ENCODE results near the gene PPM1L. TPM values are rescaled to one million over a fixed set of nuclear protein-coding genes. Genes with fewer than 3 reads are reported as not detected.

Gene PPM1L
- total and polyA plus RNA-seq, 2 of the 13 experiments (the other 11 are each of a cell fraction or from before 2014, with no cell fraction given): 0.22 to 1.4 TPM

DNA sequence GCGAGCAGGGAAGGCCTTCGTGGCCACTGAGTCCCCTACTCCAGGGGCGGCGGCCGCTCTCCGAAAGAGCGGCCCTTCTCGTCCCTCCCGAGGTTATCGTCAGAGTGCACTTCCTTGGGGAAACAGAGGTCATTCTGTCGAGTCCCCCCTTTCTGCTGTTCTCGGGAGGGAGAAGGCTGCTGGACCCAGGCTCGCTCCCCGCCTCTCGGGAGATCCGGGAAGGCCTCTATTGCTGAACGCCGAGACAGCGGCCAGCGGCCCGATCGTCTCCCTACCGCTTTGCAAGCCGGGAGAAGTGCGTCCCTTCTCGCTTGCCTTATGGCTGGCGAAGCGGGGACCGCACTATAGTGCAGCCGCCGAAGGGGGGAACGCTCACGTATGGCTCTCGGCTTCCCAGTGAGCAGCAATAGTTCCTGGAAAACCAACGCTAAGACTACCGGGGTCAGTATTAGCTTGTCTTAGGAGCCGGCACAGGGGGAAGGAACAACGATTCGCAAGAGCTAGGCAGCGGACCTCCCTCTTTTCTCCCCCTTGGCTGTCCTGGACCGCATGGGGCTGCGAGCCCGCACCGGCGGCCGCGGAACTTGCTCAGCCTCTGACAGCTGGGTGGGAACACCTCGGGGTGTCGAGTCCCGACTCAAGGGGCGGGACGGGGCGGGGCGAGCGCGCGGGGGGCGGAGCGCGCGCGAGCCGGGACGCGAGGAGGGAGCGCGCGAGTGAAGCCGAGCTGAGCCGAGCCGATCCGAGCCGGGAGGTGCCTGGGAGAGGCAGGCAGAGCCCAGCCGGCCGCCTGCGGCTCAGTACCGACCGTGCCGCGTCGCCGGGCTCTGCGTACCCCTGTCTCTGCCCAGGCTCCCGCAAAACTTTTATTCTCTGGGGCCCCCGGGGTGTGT, 930 bp upstream of the PPM1L start (continued):
- TF ChIP-seq CTCF (CRISPR knock-in tag; IDR thresholded peaks at IDR 0.05) (no peak), TSC22D2 (CRISPR knock-in tag; IDR thresholded peaks at IDR 0.05; ENCODE audit: borderline replicate concordance) (no peak), ZNF17 (CRISPR knock-in tag; IDR thresholded peaks at IDR 0.05) (no peak), TCF7L2 (IDR thresholded peaks at IDR 0.05; ENCODE audit: low read depth, low read length) (no peak), SNAPC2 (CRISPR knock-in tag; IDR thresholded peaks at IDR 0.05) (no peak), ZSCAN29 (CRISPR knock-in tag; conservative IDR thresholded peaks at IDR 0.05) (no peak; the same call in 1 of the 2 replicates), CENPT (CRISPR knock-in tag; IDR thresholded peaks at IDR 0.05; ENCODE audit: low read depth) (no peak), DR1 (CRISPR knock-in tag; IDR thresholded peaks at IDR 0.05) (peak; percentile 50; the same call in 1 of the 2 replicates), GATAD1 (CRISPR knock-in tag; IDR thresholded peaks at IDR 0.05) (no peak), NCOA1 (CRISPR knock-in tag; IDR thresholded peaks at IDR 0.05) (no peak), ZFP62 (CRISPR knock-in tag; IDR thresholded peaks at IDR 0.05) (no peak), CSRNP2 (CRISPR knock-in tag; conservative IDR thresholded peaks at IDR 0.05; ENCODE audit: low read depth) (no peak), ZNF292 (CRISPR knock-in tag; IDR thresholded peaks at IDR 0.05; ENCODE audit: borderline replicate concordance, low read depth) (no peak), ZNF546 (CRISPR knock-in tag; conservative IDR thresholded peaks at IDR 0.05) (no peak), ZNF550 (CRISPR knock-in tag; IDR thresholded peaks at IDR 0.05; ENCODE audit: borderline replicate concordance) (no peak), ATF7-NPFF (CRISPR knock-in tag; IDR thresholded peaks at IDR 0.05; ENCODE audit: low read depth) (no peak), ZSCAN12 (CRISPR knock-in tag; IDR thresholded peaks at IDR 0.05) (no peak)
- TF ChIP-seq, protein P1, sequence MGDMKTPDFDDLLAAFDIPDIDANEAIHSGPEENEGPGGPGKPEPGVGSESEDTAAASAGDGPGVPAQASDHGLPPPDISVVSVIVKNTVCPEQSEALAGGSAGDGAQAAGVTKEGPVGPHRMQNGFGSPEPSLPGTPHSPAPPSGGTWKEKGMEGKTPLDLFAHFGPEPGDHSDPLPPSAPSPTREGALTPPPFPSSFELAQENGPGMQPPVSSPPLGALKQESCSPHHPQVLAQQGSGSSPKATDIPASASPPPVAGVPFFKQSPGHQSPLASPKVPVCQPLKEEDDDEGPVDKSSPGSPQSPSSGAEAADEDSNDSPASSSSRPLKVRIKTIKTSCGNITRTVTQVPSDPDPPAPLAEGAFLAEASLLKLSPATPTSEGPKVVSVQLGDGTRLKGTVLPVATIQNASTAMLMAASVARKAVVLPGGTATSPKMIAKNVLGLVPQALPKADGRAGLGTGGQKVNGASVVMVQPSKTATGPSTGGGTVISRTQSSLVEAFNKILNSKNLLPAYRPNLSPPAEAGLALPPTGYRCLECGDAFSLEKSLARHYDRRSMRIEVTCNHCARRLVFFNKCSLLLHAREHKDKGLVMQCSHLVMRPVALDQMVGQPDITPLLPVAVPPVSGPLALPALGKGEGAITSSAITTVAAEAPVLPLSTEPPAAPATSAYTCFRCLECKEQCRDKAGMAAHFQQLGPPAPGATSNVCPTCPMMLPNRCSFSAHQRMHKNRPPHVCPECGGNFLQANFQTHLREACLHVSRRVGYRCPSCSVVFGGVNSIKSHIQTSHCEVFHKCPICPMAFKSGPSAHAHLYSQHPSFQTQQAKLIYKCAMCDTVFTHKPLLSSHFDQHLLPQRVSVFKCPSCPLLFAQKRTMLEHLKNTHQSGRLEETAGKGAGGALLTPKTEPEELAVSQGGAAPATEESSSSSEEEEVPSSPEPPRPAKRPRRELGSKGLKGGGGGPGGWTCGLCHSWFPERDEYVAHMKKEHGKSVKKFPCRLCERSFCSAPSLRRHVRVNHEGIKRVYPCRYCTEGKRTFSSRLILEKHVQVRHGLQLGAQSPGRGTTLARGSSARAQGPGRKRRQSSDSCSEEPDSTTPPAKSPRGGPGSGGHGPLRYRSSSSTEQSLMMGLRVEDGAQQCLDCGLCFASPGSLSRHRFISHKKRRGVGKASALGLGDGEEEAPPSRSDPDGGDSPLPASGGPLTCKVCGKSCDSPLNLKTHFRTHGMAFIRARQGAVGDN (CRISPR knock-in tag; IDR thresholded peaks at IDR 0.05): peak; percentile 86
- TF ChIP-seq, protein P2, sequence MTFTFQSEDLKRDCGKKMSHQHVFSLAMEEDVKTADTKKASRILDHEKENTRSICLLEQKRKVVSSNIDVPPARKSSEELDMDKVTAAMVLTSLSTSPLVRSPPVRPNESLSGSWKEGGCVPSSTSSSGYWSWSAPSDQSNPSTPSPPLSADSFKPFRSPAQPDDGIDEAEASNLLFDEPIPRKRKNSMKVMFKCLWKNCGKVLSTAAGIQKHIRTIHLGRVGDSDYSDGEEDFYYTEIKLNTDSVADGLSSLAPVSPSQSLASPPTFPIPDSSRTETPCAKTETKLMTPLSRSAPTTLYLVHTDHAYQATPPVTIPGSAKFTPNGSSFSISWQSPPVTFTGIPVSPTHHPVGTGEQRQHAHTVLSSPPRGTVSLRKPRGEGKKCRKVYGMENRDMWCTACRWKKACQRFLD (CRISPR knock-in tag; IDR thresholded peaks at IDR 0.05; ENCODE audit: borderline replicate concordance): 0 out of 2 replicates have a peak, but pooled peaks have one; percentile 44

Data from HepG2 (cell line).